ENCODE data around the gene QKI.
"Not testable (repeated sequence)": the region's sequence is repeated elsewhere in the genome, so short reads cannot be mapped to it uniquely, and the experiment has no call there.

Gene QKI

DNA sequence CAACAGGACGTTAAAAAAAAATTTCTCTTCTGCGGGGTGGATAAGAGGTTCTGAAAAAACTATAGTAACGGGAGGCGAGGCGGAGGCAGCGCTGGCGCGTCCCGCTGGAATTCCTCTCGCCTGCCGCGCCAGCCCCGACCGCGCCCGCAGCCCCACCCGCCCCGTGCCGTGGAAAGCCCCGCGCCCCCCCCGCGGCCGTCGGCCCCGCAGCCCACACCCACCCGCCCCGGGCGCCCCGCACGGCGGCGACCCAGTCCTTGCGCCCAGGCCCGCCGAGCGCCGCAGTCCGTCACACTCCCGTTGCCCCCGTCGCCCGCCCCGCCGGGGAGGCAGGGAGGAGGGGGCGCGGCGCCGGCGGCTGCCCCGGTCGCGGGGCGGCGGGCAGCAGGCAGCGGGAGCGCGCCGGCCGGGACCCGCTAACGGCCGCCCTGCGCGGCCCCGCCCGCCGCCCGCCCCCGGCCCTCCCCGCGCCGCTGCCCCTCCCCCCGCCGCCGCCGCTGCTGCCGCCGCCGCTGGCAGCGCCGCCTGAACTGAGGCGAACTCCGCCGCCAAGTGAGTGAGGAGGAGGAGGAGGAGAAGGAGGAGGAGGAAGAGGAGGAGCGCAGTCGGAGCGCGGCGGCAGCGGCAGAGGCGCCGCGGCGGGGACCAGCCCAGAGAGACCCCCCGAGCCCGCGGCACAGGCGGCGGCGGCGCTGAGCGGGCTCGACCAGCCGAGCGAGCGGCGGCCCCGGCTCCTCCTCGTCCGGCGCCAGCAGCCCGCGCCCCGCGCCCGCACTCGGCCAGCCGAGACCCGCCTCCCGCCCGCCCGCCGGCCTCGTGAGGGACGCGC lies at the start of gene QKI:
Gene QKI (plus strand): TSS at position 602 of the 829 bp plus-strand sequence. CDS start 476 bp downstream, outside the sequence.
- DNase-seq, result peak; percentile 88

DNA sequence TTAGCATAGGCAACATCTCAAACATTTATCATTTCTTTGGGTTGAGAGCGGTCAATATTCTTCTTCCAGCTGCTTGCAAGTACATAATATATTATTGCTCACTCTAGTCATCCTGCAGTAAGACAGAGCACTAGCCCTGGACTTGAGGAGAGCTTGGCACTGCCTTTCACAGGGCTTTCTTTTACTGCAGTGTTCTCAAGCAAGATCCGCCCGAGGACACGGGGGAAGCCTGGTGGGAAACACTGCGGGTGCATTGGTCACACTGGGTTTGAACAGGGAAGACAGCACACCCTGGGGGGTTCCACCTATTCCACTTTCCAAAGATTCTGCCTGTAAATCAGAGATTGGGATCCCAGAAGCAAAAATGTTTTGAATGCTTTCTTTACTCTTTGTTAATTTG lies 48.2 kb upstream of the QKI start:
- DNase-seq, result no peak

DNA sequence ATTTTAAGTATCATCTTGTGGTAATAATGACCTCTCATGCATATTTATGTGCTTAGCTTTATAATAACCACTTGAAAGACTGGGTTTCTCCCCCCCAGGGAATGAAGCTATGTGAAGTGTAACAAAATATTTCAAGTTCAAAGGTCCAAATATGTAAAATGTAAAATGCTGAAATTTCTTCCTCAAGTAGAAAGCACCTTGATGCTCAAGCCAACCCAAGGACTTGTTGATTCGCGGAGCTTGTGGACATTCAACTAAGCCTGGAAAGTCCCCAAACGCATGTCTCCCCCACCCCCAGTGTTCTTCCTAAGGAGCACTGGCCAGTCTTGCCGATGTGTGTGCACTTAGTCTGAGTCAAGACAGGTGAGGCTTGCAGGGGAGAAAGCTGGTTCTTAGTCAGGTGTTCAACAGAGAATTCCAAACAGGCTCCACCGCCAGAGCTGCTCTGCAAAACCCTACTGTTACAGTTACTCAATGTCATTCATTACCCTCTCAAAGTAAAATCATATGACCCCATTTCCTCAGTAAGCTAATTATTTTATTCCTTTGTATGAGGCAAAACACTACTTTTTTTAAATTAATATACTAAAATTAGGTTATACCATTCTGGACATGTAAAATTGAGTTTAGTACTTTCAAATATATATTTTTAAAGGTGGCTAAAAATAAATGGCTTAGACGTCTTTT lies 46.9 kb upstream of the QKI start:
- no peak for DNase-seq

DNA sequence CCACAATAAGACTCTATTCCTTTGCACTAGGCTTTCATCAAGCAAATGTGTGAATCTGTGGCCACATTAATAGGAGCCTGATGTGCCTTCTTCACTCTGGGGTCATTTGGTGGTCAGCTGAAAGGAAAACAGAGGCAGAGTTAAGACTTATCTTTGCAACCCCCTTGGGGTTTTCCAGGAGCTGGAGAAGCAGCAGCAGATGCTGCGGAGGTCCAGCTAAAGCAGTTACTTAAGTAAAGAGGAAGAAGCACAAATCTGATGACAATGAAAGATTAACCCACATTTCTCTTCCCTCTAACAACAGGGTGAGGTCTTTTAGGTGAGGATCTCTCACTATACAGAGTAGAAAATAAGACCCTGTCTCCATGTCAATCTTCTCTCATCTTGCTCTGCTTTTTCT lies 45.4 kb upstream of the QKI start:
- no peak for DNase-seq

DNA sequence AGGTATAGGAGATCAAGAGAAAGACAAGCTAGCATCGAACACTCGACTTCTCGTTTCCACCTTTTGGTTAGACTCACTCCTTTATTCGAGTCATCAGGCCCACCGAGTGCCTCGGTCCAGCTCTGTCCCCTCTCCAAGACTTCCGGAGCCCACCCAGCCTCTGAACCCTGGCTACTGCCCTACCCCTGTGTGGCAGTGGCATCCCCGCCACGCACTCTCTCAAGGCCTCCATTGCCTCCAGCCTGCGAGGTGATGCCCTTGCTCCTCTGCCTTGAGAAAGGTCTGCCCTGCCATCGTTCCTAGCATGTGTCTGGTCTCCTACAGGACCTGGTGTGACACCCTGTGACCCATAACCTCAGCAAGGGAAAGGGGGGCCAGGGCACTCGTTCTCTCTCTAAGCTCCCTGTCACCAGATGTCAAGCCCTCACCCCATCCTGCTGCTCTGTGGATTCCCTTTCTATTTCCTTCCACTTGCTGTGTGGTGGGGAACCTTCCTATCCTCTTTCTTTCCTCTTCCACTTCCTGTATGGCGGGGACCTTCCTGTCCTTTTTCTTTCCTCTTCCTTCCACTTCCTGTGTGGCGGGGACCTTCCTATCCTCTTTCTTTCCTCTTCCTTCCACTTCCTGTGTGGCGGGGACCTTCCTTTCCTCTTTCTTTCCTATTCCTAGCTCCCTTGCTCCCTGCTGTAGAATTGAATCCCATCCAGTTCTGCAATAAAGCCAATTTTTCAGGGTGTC lies 44.7 kb upstream of the QKI start:
- DNase-seq, result no peak

DNA sequence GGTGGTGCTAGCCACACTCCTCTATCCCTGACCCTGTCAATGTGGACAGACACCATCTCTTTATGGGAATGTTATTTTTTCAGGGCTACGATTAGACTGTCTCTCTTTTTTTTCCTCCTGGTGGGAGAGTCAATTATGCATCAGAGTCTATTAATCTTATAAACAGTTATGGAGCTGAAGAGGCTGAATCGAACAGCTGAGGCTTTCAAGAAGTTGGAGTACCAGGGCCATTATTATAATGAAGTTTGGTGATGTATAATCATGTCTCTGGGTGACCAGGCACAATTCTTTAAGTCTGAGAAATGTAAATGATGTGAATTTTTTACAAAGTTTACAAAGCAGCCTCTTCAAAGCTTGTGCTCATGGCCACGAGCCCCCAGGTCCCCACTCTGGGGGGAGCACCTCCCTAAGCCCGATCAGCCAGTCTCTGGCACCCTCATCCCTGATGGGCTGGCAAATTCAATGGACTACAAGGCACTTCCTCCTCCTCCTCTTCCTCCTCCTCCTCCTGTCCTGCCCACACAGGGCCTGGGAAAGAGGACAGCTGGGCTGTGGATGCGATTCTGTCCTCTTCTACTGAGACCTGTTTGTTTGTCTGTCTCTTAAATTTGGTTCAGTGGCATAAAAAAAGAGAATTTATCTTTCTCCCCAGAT lies 43.9 kb upstream of the QKI start:
- DNase-seq, result no peak

DNA sequence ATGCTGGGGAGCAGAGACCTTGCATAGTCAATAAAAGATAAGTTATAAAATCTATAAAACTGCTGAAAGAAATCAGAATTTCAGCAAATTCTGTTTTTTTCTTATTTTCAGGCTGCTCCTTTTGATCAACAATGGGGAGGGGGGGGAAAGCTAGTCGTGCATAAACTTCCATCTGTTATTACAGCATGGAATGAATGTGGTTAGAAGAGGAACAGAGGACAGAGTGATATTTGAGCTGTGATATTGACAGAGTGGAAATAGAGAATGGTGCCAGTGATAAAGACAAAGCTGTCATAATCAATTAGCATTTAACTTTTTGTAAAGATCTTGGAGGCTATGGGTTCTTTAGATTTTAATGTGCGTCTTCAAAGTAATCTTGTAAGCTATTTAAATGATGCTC lies 43.4 kb upstream of the QKI start:
- no peak for DNase-seq

DNA sequence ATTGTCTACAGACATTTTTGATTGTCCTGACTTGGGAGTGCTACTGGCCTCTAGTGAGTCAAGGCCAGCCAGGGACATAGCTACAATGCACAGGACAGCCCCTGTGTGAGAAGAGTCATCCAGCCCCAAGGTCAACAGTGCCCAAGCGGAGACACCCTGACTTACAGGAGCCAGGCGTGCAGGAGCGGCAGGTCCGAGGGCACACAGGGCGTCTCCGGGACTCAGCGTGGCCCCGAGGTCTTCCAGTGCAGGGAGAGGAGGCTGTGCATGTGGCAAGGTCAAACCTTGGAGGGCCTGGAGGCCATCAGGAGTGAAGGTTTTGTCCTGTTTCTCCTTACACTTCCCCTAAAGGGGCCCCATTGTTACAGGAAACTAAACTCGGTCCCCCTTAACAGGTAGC lies 41.3 kb upstream of the QKI start:
- no peak for DNase-seq

DNA sequence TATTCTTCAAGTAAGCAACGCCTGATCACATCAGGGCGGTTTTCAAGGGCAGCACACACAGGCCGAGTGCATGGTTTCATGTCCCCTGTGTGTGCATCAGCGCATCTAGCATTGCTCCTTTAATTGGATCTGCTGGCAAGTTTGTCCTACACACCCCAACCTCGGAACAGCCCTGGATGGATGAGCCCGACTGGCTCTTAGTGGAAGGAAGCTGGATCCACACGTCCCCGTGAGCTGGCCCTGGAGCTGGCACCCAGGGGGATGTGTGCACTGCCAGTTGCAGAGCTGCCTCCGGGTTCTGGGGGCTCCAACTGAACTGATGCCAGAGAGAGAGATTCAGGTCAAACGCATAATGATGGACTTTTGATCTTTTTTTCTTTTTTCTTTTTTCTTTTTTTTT lies 39.2 kb upstream of the QKI start:
- DNase-seq, result no peak

DNA sequence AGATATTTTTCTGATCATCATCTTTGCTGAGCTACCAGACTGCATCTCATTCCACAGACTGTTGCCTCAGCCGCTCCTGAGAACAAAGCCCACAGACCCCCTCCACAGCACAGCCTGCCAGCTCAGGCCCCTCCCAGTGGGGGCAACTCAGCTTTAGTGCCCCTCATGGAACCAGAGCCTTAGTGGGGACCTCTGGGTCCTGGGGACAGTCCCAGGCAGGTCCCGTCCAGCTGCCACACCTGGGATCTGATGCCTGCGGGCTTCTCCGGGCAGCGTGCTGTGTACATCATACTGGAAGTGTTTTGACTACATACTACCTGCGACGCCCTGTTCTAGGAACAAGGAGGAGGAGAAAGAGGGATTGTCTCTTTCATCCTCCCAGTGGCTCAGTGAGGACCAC lies 38.3 kb upstream of the QKI start:
- no peak for DNase-seq

DNA sequence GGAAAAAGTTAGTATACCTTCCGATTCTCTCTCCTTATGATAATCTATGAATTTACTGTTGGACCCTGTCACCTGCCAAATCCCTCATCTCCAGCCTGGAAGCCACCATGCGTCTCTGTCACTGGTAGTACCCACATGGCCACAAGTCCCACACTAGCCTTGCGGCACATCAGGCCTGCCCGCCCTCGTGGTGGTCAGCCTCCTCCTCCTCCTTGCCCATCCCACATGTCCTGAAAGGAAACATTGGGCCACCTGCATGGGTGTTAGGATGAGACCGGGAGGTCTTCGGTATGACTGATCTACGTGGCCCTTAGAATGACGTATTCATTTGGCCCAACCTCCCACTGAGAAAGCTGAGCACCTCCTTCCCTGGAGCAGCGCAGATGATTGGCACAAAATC lies 37.0 kb upstream of the QKI start:
- no peak for DNase-seq

DNA sequence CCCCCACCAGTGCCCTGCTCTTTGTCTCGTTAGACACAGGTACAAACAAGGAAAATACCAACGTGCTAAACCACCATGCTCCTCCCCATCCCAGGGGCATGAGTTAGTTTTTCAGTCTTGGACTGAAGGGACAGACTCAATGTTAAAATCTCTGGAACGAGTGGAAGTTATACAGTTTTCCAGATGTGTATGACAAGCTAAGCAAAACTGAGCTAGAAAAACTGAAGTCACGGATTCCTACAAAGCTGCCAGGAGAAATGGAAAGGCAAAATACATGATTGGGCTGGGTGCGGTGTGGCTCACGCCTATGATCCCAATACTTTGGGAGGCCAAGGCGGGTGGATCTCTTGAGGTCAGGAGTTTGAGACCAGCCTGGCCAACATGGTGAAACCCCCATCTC lies 34.3 kb upstream of the QKI start:
- no peak for DNase-seq

DNA sequence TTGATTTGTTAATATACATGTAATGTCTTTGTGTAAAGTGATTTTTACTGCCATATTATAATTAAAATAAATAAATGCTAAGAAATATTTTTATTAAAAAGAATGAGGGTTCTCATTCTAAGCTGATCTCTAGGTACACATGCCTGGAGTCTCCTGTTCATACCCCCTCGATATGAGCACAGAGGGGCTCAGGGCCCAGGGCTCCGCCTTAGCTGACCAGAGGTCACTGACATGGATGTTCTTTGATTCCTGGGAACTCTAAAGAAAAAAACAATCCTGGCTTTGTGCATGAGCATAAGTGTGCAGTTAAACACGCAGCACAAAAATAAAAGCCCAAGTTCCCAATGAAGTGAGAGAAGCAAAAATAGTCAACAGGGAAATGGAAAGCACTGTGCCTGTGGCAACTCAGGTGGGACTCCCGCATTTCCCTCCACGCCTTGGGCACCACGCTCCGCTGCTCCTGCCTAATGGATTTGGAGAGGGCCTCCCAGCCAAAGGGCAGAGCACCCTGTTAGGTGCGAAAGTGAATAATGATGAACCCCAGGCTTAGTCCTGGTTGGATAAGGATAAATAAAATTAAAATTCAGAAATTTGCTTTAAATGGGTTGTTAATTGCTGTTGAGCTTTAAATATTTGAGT lies 33.3 kb upstream of the QKI start:
- DNase-seq, result no peak

DNA sequence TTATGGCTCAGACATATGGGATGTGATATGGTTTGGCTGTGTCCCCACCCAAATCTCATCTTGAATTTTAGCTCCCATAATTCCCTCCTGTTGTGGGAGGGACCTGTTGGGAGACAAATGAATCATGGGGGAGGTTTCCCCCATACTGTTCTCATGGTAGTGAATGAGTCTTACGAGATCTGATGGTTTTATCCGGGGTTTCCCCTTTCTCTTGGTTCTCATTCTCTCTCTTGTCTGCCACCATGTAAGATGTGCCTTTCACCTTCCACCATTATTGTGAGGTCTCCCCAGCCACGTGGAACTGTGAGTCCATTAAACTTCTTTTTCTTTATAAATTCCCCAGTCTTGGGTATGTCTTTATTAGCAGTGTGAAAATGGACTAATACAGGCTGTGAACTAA lies 31.1 kb upstream of the QKI start:
- not testable (repeated sequence) for DNase-seq

DNA sequence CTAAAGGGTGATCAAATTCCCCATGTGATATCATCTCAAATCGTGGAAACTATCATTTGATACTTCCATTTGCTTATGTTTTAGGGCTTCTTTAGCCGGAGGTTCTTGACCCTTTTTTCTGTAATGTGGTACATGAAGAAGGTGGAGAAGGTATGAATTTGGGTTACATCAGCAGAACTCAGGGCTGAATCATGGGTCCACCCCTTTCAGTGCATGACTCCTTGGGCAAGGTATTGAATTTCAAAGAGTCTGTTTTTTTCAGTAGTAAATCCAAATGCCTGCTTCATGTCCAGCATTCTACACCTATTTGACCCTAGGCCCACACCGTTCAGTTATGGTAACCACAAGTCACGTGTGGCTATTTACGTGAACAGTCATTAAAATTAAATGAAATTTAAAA lies 30.6 kb upstream of the QKI start:
- no peak for DNase-seq

DNA sequence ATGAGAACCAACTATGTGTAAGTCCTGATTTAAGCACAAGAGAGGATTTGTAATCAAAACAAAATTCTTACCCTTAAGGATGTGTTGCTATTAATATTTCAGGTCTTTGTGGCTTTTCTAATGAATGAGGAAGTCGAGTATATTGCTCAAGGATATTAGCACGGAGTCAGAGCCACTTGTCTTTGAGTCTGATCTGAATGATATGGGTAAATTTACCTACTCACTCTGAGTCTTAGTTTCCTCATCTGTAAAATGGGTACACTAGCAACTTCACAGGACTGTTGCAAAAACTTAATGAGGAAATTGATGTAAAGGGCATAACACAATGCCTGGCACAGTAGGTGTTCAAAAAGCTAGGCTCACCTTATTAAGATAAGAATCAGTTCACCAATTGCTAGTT lies 30.0 kb upstream of the QKI start:
- no peak for DNase-seq

DNA sequence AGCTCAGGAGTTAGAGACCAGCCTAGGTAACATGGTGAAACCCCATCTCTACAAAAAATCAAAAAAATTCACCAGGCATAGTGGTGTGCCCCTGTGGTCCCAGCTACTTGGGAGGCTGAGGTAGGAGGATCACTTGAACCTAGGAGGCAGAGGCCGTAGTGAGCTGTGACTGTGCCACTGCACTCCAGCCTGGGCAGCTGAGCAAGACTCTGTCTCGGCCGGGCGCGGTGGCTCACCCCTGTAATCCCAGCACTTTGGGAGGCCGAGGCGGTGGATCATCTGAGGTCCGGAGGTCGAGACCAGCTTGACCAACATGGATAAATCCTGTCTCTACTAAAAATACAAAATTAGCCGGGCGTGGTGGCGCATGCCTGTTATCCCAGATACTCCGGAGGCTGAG lies 29.0 kb upstream of the QKI start:
- DNase-seq, result not testable (repeated sequence)

DNA sequence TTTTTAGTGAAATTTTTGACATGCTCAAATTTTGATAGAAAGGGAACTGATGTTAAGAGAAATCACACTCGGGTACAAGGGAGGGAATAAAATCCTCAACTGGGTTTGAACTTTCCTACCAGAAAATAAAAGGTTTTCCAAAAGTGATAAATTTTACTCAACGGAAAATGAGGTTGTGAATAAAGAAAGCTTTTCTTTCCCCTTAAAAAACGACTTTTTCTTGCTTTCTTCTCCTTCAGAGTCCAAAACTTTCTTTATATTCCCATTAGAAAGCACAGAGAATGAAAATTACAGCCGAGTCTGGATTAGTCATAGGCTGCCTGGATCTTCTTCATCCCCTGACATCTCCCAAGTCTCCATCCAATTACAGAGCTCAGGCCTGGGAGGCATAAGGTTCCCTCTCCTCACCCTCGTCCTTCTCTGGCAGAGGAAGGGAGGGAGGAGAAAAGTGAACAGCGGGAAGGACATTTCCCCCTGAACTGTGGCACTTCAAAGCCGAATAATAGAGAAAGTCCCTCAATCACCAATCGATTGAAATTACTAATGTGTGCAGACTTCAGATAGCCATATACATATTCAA lies 28.1 kb upstream of the QKI start:
- no peak for DNase-seq

DNA sequence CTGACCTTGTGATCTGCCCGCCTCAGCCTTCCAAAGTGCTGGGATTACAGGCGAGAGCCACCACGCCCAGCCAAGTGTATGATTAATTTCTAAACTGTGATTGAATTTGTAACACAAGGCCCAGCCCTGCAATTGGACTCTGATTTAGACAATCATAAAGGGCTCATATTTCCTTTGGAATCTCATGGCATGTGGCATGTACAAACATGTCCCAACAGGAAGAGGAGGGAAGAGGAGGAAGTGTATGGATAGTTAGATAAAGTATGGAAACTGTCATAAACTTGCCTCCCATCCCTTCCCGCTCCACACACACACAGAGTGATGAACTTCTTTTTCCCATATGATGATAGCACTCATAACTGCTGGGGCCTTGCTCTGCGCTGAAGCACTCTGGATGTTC lies 27.2 kb upstream of the QKI start:
- DNase-seq, result no peak

DNA sequence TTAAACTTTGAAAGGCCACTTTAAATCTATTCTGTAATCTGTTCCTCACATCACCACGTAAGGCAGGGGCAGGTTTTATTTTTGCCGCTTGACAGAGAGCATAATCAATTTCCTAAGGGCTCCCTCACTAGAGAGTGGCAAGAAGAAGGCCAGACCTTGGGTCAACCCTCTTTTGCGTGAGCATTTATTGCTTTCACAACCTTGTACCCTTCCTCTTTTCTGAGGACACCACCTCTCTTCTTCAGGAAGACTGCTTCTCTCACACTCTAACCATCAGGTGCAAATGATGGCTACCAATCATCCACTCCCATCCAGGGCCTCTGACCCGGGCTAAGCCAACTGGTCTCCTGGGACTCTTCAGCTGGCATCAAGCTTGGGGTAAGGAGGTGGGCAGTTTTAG lies 25.2 kb upstream of the QKI start:
- DNase-seq, result no peak

DNA sequence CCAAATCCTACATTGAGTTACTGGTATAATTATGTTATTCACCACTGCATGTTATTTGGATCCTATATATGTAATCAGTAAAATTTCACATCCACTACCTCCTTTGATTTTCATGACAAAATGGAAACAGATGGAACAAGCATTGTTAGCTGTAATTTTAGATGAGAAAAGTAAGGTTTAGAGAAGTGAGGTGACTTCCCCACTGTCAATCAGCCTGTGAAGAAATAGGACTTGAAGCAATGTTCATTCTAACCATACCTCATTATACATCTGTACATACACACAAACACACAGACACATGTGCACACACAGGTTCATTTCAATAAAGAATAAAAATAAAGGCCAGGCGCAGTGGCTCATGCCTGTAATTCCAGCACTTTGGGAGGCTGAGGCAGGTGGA lies 23.7 kb upstream of the QKI start:
- DNase-seq, result no peak

DNA sequence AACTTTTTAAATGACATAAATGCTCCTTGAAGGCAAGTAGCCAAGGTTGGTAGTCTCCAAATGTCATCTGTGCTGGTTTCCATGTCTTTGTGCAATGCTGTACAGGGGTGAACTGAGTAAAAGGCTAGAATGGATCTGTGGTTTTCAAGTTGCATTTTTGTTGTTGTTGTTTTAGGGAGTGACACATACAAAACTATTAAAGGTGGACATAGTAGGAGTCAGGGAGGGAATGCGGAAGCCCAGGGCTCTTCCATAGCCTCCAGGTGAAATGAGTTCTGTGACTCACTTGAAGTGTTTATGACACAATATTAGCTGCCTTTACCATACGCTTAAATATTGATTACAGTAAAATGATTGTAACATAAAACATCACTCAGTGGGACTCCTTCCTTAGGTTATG lies 22.5 kb upstream of the QKI start:
- DNase-seq, result no peak

DNA sequence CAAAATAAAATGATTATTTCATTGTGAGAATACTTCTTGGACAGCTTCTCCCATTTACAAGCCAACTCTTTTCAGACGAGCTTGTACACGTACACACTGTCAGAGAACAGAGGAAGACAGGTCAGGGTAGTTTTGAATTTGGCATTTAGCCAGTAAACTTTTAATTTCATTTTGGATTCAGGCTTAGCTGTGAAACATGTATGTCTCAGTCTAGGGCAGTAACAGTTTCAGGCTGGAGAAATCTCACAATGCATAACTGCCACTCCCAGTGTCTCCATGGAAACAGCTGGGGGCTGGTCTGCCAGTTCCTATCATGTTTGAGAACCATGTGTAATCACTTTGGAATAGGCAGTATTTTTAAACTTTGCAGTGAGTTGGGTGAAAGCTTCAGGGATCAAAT lies 22.0 kb upstream of the QKI start:
- no peak for DNase-seq

Data from CD4-positive, alpha-beta T cell treated with Interleukin-17A for 4 hours (primary cell).